ENCODE measurements around the gene PRDX3.
A peak's percentile ranks its signal among the peaks of the same experiment; 100 is the strongest.

Gene PRDX3

DNA sequence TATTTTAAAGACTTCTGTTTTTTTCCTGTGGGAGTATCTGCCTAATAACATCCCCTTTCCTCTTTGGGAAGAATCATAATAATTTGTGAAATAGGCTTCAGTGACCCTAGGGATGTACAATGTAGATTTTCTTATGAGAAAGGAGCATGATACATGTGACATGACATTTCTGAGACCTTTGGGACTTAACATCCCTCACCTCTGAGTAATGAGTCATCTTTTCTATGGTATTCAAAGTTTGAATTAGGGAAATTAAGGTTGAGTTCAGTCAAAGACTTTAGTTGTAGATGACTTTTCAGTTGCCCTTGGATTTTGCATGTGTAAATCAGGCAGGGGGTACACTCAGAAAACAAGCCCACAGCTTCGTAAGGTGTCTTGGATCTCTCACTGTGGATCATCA is 43.1 kb upstream of the PRDX3 start:
- no peak for DNase-seq
- TF ChIP-seq, protein P1, sequence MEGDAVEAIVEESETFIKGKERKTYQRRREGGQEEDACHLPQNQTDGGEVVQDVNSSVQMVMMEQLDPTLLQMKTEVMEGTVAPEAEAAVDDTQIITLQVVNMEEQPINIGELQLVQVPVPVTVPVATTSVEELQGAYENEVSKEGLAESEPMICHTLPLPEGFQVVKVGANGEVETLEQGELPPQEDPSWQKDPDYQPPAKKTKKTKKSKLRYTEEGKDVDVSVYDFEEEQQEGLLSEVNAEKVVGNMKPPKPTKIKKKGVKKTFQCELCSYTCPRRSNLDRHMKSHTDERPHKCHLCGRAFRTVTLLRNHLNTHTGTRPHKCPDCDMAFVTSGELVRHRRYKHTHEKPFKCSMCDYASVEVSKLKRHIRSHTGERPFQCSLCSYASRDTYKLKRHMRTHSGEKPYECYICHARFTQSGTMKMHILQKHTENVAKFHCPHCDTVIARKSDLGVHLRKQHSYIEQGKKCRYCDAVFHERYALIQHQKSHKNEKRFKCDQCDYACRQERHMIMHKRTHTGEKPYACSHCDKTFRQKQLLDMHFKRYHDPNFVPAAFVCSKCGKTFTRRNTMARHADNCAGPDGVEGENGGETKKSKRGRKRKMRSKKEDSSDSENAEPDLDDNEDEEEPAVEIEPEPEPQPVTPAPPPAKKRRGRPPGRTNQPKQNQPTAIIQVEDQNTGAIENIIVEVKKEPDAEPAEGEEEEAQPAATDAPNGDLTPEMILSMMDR (IDR thresholded peaks at IDR 0.05): no peak
- no peak overlapping the region for H3K4me3 Mint-ChIP-seq
- no peaks in the 10 kb centered on the region for H3K9me3 Mint-ChIP-seq
- H3K4me1 Mint-ChIP-seq: peaks cover 61% of the 10 kb centered on the region
- H3K36me3 Mint-ChIP-seq (ENCODE audit: low read depth): peaks cover 4% of the 10 kb centered on the region
- no peaks in the 10 kb centered on the region for H3K27me3 Mint-ChIP-seq (ENCODE audit: low read depth, poor library complexity)
- peak overlapping the region; percentile 27 for H3K27ac Mint-ChIP-seq

DNA sequence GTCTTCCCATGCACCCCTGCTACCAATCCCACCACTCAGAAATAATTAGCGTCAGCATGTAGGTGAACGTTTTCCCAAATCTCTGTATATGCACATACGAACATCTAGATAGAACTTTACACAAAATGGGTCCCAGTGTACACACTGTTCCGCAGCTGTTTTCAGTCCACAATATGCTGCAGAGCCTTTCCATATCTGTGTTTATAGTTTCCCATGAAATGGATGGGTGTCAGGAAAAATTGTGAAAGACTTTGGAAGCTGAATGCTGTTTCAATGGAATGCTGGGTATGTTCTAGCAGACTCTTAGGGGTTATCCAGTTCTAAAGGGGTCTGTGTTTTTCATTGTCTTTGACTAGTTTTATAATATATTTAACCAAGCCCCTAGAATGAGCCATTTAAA is 42.6 kb upstream of the PRDX3 start:
- peaks cover 61% of the 10 kb centered on the region for H3K4me1 Mint-ChIP-seq
- H3K27me3 Mint-ChIP-seq (ENCODE audit: low read depth, poor library complexity): peaks cover 3% of the 10 kb centered on the region

DNA sequence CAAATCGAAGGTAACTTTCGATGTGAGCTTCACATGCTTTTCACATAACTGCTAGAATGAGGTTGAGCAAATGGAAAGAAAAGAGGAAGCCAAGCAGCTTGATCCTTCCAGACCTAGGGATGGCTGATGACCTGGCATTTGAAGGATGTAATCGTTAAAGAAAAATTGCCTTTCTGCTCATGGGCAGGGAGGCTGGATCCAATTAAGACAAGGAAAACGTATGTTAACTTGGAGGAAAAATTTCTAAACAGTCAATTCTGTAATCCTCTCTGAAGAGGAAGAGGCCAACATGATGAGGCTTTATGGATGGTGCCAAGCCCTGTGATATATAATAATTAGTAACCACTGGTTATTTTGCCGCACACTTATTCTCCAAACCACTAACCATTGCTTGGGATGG is 41.3 kb upstream of the PRDX3 start:
- Mint-ChIP-seq H3K4me3 (no peak overlapping the region), H3K4me1 (peaks cover 70% of the 10 kb centered on the region), H3K27ac (no peak overlapping the region), H3K36me3 (ENCODE audit: low read depth) (peaks cover 4% of the 10 kb centered on the region), H3K9me3 (no peaks in the 10 kb centered on the region), H3K27me3 (ENCODE audit: low read depth, poor library complexity) (peaks cover 4% of the 10 kb centered on the region)
- DNase-seq: no peak
- TF ChIP-seq, protein P1 (IDR thresholded peaks at IDR 0.05): no peak

More for the DNA sequence above, 42.6 kb upstream of the PRDX3 start:
- H3K27ac Mint-ChIP-seq: no peak overlapping the region
- TF ChIP-seq, protein P1 (IDR thresholded peaks at IDR 0.05): no peak
- H3K9me3 Mint-ChIP-seq: no peaks in the 10 kb centered on the region
- peaks cover 4% of the 10 kb centered on the region for H3K36me3 Mint-ChIP-seq (ENCODE audit: low read depth)
- no peak for DNase-seq
- H3K4me3 Mint-ChIP-seq: no peak overlapping the region

DNA sequence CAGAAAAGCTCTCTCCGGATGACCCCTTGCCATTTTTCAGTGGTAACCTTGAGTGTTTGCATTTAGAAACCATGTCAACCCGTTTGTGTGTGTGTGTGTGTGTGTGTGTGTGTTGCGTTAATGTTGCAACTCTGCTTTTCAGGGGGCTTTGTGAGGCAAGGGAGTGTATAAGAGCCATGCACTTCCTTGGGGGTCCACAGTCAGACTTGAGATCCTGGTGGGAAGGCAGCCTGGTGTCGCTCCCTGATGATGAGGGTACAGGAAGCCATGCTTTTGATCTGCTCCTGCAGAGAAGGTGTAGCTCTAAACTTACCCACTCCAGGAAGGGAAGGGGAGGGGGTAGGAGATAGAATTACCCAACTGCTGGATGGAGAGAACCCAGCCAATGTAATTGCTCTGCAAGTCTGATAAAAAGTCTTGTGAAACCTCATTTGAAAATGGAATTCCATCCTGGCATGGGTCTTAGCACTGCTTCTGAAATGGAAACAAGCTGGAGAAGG is 39.4 kb upstream of the PRDX3 start:
- H3K27ac Mint-ChIP-seq: peak overlapping the region; percentile 73
- DNase-seq: no peak
- H3K9me3 Mint-ChIP-seq: no peaks in the 10 kb centered on the region
- H3K4me3 Mint-ChIP-seq: peak overlapping the region; percentile 20
- H3K36me3 Mint-ChIP-seq (ENCODE audit: low read depth): peaks cover 4% of the 10 kb centered on the region
- peaks cover 73% of the 10 kb centered on the region for H3K4me1 Mint-ChIP-seq
- H3K27me3 Mint-ChIP-seq (ENCODE audit: low read depth, poor library complexity): peaks cover 4% of the 10 kb centered on the region
- TF ChIP-seq, protein P1 (IDR thresholded peaks at IDR 0.05): no peak

DNA sequence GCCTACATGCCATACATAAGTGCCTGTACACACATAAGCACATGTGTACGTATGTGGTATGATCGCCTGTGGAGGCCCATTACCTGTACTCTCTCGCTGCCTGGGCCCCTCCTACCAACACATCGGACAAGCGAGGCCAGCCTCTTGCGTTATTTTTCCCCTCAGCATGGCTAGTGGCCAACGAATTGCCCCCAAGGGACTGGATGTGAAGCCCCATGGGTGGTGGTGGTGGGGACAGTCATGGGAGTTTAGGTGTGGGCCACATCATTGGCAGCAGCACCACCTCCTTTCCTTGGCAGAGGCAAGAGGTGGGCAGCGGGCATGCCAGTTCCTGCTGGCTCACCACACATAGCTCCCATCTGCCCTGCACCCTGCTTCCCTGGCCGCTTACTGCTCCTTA is 38.8 kb upstream of the PRDX3 start:
- no peak for DNase-seq
- TF ChIP-seq, protein P1 (IDR thresholded peaks at IDR 0.05): no peak
- Mint-ChIP-seq H3K4me1 (peaks cover 73% of the 10 kb centered on the region), H3K27me3 (ENCODE audit: low read depth, poor library complexity) (peaks cover 4% of the 10 kb centered on the region), H3K36me3 (ENCODE audit: low read depth) (peaks cover 4% of the 10 kb centered on the region), H3K27ac (no peak overlapping the region), H3K9me3 (no peaks in the 10 kb centered on the region), H3K4me3 (no peak overlapping the region)

DNA sequence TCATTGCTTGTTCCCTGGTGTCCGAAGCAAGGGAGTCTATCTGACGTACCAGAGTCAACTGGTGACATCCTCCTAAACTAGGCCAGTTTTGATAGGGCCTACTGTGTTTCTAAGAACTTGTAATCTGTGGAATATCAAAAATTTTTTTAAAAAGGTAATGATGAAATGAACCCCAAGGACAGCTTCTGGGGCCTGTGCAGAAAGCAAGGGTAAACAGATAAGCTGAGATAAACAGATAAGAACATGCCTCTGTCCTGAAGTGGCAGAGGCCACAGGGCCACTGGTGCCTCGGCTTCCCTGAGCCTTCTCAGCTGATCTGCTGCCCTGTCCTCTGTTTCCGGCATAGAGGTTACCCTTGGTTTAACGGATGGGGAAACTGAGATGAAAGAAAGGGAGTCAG is 37.5 kb upstream of the PRDX3 start:
- Mint-ChIP-seq H3K36me3 (ENCODE audit: low read depth) (peaks cover 4% of the 10 kb centered on the region), H3K4me1 (peaks cover 73% of the 10 kb centered on the region), H3K27me3 (ENCODE audit: low read depth, poor library complexity) (peaks cover 4% of the 10 kb centered on the region), H3K27ac (no peak overlapping the region), H3K4me3 (no peak overlapping the region), H3K9me3 (no peaks in the 10 kb centered on the region)
- TF ChIP-seq, protein P1 (IDR thresholded peaks at IDR 0.05): no peak
- no peak for DNase-seq
